Breast epithelium (tissue), 4 donors: ENCODE results near the gene MCTP2. TPM values are rescaled to one million over a fixed set of nuclear protein-coding genes. Genes with fewer than 3 reads are reported as not detected.
A peak's percentile ranks its signal among the peaks of the same experiment; 100 is the strongest.

ENCODE experiments used
- DNase-seq, 2 donors: peaks; one replicate each; pipeline ENCODE4 v3.0.0-alpha.2; 2019; ENCODE audit warnings: low spot score in 2 of 2
- H3K27ac ChIP-seq, 2 donors: fragments of 200-600 bp; sonication (generic) in 1 of 2; one replicate each; pipeline ENCODE4 v1.5.1; 2016 to 2019; ENCODE audit warnings: mild to moderate bottlenecking in 1 of 2
- H3K27me3 ChIP-seq, 2 donors: fragments of 200-600 bp; sonication (generic) in 1 of 2; one replicate each; pipeline versions ENCODE4 v1.5.1 to v1.6.0; 2017 to 2019; ENCODE audit warnings: control low read depth in 1 of 2, mild to moderate bottlenecking in 1 of 2
- H3K36me3 ChIP-seq: fragments of 200-600 bp; one replicate; pipeline ENCODE4 v1.5.1; 2019
- H3K4me1 ChIP-seq, 2 donors: fragments of 200-600 bp; sonication (generic); one replicate each; pipeline ENCODE4 v1.5.1; 2016 to 2019; ENCODE audit warnings: control low read depth in 1 of 2
- H3K4me3 ChIP-seq, 3 donors: fragments of 200-600 bp; sonication (generic); 1 replicate in 2 of 3; 2 replicates in 1 of 3; pipeline ENCODE4 v1.5.1; 2016 to 2019; ENCODE audit warnings: mild to moderate bottlenecking in 3 of 3, moderate library complexity in 2 of 3
- H3K9me3 ChIP-seq, 2 donors: fragments of 200-600 bp; sonication (generic) in 1 of 2; one replicate each; pipeline ENCODE4 v1.5.1; 2016 to 2019; ENCODE audit warnings: control low read depth in 1 of 2
- CTCF ChIP-seq, 3 donors: fragments of 450-650 bp; IDR thresholded peaks; one replicate each; pipeline ENCODE4 v1.5.1; 2016 to 2017; ENCODE audit warnings: antibody characterized with exemption in 3 of 3, mild to moderate bottlenecking in 3 of 3, moderate library complexity in 3 of 3
- POLR2A ChIP-seq: fragments of 450-650 bp; IDR thresholded peaks from one replicate; pipeline ENCODE4 v1.6.1; 2016; ENCODE audit warnings: antibody characterized with exemption, mild to moderate bottlenecking, moderate library complexity
- POLR2AphosphoS5 ChIP-seq, 3 donors: sonication (generic); formaldehyde crosslinking; IDR thresholded peaks; one replicate each; pipeline ENCODE4 v1.6.1; 2017; ENCODE audit warnings: antibody characterized with exemption in 3 of 3
- intact Hi-C: fragments of 100-400 bp; cut with DNase I; formaldehyde crosslinking; loops from one replicate; pipeline ENCODE4 v1.15.1; 2023; ENCODE audit warnings: low total_unique reads
- total RNA-seq, 3 donors: library from RNA; depleted of rRNA; stranded (reverse); fragments of >200 nt; gene quantifications; one replicate each; pipeline ENCODE4 v1.1.0, GENCODE V29; 2016

MCTP2 gene
- total RNA-seq, 3 donors from 2014 or later = 6.4 to 46.2 (median 25.9) TPM

- intact Hi-C loops = no loop called here
- H3K27me3 ChIP-seq = no peaks in the 10 kb centered on the region
- no peaks in the 10 kb centered on the region for H3K9me3 ChIP-seq
- H3K36me3 ChIP-seq = no peaks in the 10 kb centered on the region
- H3K27ac ChIP-seq = no peak overlapping the region
- no peak for DNase-seq
- no peaks in the 10 kb centered on the region for H3K4me1 ChIP-seq
- TF ChIP-seq CTCF (IDR thresholded peaks at IDR 0.05) = no peak
- TF ChIP-seq POLR2AphosphoS5 (IDR thresholded peaks at IDR 0.05) = no peak
- TF ChIP-seq POLR2A = no peak
- H3K4me3 ChIP-seq = no peak overlapping the region
Measured at GRCh38 chr15:94411846-94412245, 180.5 kb downstream of the MCTP2 start.

GRCh38 chr15:94412979-94413746 lies 181.8 kb downstream of the MCTP2 start:
- Histone ChIP-seq H3K27ac (no peak overlapping the region), H3K9me3 (no peaks in the 10 kb centered on the region), H3K4me1 (no peaks in the 10 kb centered on the region), H3K4me3 (no peak overlapping the region), H3K27me3 (no peaks in the 10 kb centered on the region), H3K36me3 (no peaks in the 10 kb centered on the region)
- TF ChIP-seq CTCF (IDR thresholded peaks at IDR 0.05) (peak in 1 of 3 donors; percentile 33), POLR2A (no peak)
- DNase-seq = no peak
- intact Hi-C loops = no loop called here

GRCh38 chr15:94414916-94415315 lies 183.6 kb downstream of the MCTP2 start:
- H3K36me3 ChIP-seq = no peaks in the 10 kb centered on the region
- no peak overlapping the region for H3K4me3 ChIP-seq
- no peak for DNase-seq
- TF ChIP-seq CTCF (IDR thresholded peaks at IDR 0.05) = no peak
- no peak for TF ChIP-seq POLR2A
- no peak for TF ChIP-seq POLR2AphosphoS5 (IDR thresholded peaks at IDR 0.05)
- no peaks in the 10 kb centered on the region for H3K4me1 ChIP-seq
- intact Hi-C loops = no loop called here
- no peak overlapping the region for H3K27ac ChIP-seq
- H3K9me3 ChIP-seq = no peaks in the 10 kb centered on the region
- no peaks in the 10 kb centered on the region for H3K27me3 ChIP-seq

GRCh38 chr15:94416267-94416666 lies 184.9 kb downstream of the MCTP2 start:
- Histone ChIP-seq H3K36me3 (no peaks in the 10 kb centered on the region), H3K27ac (no peak overlapping the region), H3K4me1 (no peaks in the 10 kb centered on the region), H3K4me3 (no peak overlapping the region), H3K9me3 (no peaks in the 10 kb centered on the region), H3K27me3 (no peaks in the 10 kb centered on the region)
- no peak for DNase-seq
- TF ChIP-seq POLR2A (no peak), POLR2AphosphoS5 (IDR thresholded peaks at IDR 0.05) (no peak), CTCF (IDR thresholded peaks at IDR 0.05) (no peak)
- intact Hi-C loops = no loop called here

GRCh38 chr15:94416820-94417219 lies 185.5 kb downstream of the MCTP2 start:
- H3K9me3 ChIP-seq = no peaks in the 10 kb centered on the region
- TF ChIP-seq CTCF (IDR thresholded peaks at IDR 0.05) (no peak), POLR2AphosphoS5 (IDR thresholded peaks at IDR 0.05) (no peak), POLR2A (no peak)
- DNase-seq = no peak
- intact Hi-C loops = no loop called here
- H3K27me3 ChIP-seq = no peaks in the 10 kb centered on the region
- no peaks in the 10 kb centered on the region for H3K4me1 ChIP-seq
- no peak overlapping the region for H3K27ac ChIP-seq
- no peaks in the 10 kb centered on the region for H3K36me3 ChIP-seq
- no peak overlapping the region for H3K4me3 ChIP-seq
